ENCODE data around the gene NRP2.

DNA sequence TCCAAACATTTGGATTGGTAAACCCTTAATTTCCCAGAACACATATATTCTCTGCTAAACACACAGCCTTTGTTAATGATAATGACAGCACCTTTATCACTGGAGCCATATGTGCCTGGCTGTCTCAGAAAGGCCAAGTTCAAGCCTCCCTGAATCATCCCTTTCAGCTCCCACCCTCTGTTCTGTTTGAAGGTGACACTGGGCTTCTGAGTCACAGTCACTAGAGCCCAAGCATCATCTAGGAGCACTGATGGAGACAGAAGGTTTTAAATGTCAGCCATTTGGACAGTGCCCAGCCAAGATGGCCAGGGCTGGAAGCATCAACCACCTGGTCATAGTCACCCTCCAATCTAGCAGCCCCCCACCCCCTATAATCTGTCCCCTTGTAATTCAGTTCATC lies 80.6 kb downstream of the NRP2 start:
- TF ChIP-seq, protein P1, sequence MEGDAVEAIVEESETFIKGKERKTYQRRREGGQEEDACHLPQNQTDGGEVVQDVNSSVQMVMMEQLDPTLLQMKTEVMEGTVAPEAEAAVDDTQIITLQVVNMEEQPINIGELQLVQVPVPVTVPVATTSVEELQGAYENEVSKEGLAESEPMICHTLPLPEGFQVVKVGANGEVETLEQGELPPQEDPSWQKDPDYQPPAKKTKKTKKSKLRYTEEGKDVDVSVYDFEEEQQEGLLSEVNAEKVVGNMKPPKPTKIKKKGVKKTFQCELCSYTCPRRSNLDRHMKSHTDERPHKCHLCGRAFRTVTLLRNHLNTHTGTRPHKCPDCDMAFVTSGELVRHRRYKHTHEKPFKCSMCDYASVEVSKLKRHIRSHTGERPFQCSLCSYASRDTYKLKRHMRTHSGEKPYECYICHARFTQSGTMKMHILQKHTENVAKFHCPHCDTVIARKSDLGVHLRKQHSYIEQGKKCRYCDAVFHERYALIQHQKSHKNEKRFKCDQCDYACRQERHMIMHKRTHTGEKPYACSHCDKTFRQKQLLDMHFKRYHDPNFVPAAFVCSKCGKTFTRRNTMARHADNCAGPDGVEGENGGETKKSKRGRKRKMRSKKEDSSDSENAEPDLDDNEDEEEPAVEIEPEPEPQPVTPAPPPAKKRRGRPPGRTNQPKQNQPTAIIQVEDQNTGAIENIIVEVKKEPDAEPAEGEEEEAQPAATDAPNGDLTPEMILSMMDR (IDR thresholded peaks at IDR 0.05; ENCODE audit: insufficient read depth, low read depth, low read length): no peak
- TF ChIP-seq EZH2 (IDR thresholded peaks at IDR 0.05; ENCODE audit: insufficient read depth, low read length): no peak

All from astrocyte (in vitro differentiated cells and primary cell).